GM12878 (cell line): ENCODE results near the gene MDN1. TPM values are rescaled to one million over a fixed set of nuclear protein-coding genes. Genes with fewer than 3 reads are reported as not detected.

ENCODE experiments used
- BHLHE40 ChIP-seq, 2 experiments: fragments of 450-650 bp in 1 of 2; IDR thresholded peaks; 2 replicates each; pipeline ENCODE4 v1.6.1; 2011 to 2017; ENCODE audit warnings: low read depth in 2 of 2, borderline replicate concordance in 1 of 2, improper control_type of control experiment in 1 of 2, low read length in 1 of 2, mild to moderate bottlenecking in 1 of 2
- ELK1 ChIP-seq: IDR thresholded peaks from 2 replicates; pipeline ENCODE4 v1.6.1; 2012; ENCODE audit warnings: low read depth, low read length, improper control_type of control experiment
- HDGF ChIP-seq: fragments of 450-650 bp; IDR thresholded peaks from 2 replicates; pipeline ENCODE4 v1.6.1; 2016; ENCODE audit warnings: antibody characterized with exemption
- JUND ChIP-seq: IDR thresholded peaks from 2 replicates; pipeline ENCODE4 v1.6.1; 2012; ENCODE audit warnings: low read depth, mild to moderate bottlenecking, low read length, improper control_type of control experiment, moderate library complexity
- NFIC ChIP-seq: IDR thresholded peaks from 2 replicates; pipeline ENCODE4 v1.6.1; 2012; ENCODE audit warnings: low read depth, mild to moderate bottlenecking, inconsistent platforms, low read length, moderate library complexity
- NFYA ChIP-seq: IDR thresholded peaks from 2 replicates; pipeline ENCODE4 v1.6.1; 2011; ENCODE audit warnings: low read depth, mild to moderate bottlenecking, low read length, improper control_type of control experiment, borderline replicate concordance
- NFYB ChIP-seq: IDR thresholded peaks from 2 replicates; pipeline ENCODE4 v1.6.1; 2011; ENCODE audit warnings: low read depth, mild to moderate bottlenecking, low read length, improper control_type of control experiment, moderate library complexity; ENCODE audit not compliant: insufficient read depth
- NKRF ChIP-seq: fragments of 450-650 bp; conservative IDR thresholded peaks from 2 replicates; pipeline ENCODE4 v1.6.1; 2017; ENCODE audit warnings: mild to moderate bottlenecking, moderate library complexity
- POLR2AphosphoS5 ChIP-seq: IDR thresholded peaks from 2 replicates; pipeline ENCODE4 v1.6.1; 2011; ENCODE audit warnings: mild to moderate bottlenecking, low read length, inconsistent platforms
- RBBP5 ChIP-seq: fragments of 200-600 bp; sonication (generic); conservative IDR thresholded peaks from 2 replicates; pipeline ENCODE4 v1.6.1; 2016
- REST ChIP-seq: IDR thresholded peaks from 2 replicates; pipeline ENCODE4 v1.6.1; 2012; ENCODE audit warnings: mild to moderate bottlenecking, low read depth, low read length
- SUPT20H ChIP-seq: IDR thresholded peaks from 2 replicates; pipeline ENCODE4 v1.6.1; 2011; ENCODE audit warnings: low read depth, mild to moderate bottlenecking, low read length, moderate library complexity, borderline replicate concordance; ENCODE audit not compliant: control insufficient read depth
- ZNF687 ChIP-seq: fragments of 450-650 bp; IDR thresholded peaks from 2 replicates; pipeline ENCODE4 v1.6.1; 2017; ENCODE audit warnings: mild to moderate bottlenecking, moderate library complexity
- polyA plus RNA-seq, 11 experiments: library from polyadenylated mRNA; depleted of rRNA in 4 of 11; unstranded in 6 of 11; stranded (reverse) in 5 of 11; fragments of >200 nt; fragmentation: Nextera tagmentation in 4 of 11; fragmentation: Illumina TruSeq in 1 of 11; extraction: Ambion mirVana in 4 of 11; extraction: Trizol in 1 of 11; gene quantifications; 1 replicate in 1 of 11; 2 replicates in 10 of 11; pipeline versions ENCODE4 v1.2.1 to v1.2.3, GENCODE V29; 2011 to 2016; ENCODE audit warnings: inconsistent platforms in 2 of 11, missing spikeins in 2 of 11, low read depth in 1 of 11
- total RNA-seq, 4 experiments: library from RNA; depleted of rRNA in 3 of 4; stranded (reverse); fragments of >200 nt in 3 of 4; fragmentation: Illumina TruSeq in 1 of 4; extraction: Trizol in 1 of 4; gene quantifications; 2 replicates each; pipeline versions ENCODE4 v1.2.1 to v1.2.3, GENCODE V29; 2013 to 2021
- TF ChIP-seq, protein P1 (sequence below), 3 experiments: IDR thresholded peaks in 2 of 3; conservative IDR thresholded peaks in 1 of 3; 2 replicates each; pipeline ENCODE4 v1.5.1; 2011; ENCODE audit warnings: low read depth in 3 of 3, low read length in 3 of 3, mild to moderate bottlenecking in 3 of 3, control low read depth in 2 of 3, moderate library complexity in 2 of 3, inconsistent platforms in 1 of 3, mixed read lengths in 1 of 3; ENCODE audit not compliant: control insufficient read depth in 2 of 3, insufficient read depth in 1 of 3; ENCODE audit errors: extremely low read depth in 1 of 3

MDN1 gene
- total and polyA plus RNA-seq, 10 of the 15 experiments (the other 5 are each of a cell fraction or from before 2014, with no cell fraction given): 14.3 to 50.1 (median 22.1) TPM

GRCh38 chr6:89834884-89835792, 15.5 kb upstream of the MDN1 start (continued):
- TF ChIP-seq NKRF (peak; percentile 5; the same call in 1 of the 2 replicates), NFYB (peak; percentile 44; the same call in 1 of the 2 replicates), ELK1 (no peak), HDGF (no peak), RBBP5 (no peak), POLR2AphosphoS5 (no peak), SUPT20H (no peak), NFIC (peak; percentile 88), ZNF687 (peak; percentile 29; the same call in 1 of the 2 replicates), REST (no peak), JUND (no peak), NFYA (no peak), BHLHE40 (IDR thresholded peaks at IDR 0.05; ENCODE audit: borderline replicate concordance in 1 of 2, low read depth in 2 of 2, low read length in 1 of 2) (peak; percentile 79 to 87)
- TF ChIP-seq, protein P1, sequence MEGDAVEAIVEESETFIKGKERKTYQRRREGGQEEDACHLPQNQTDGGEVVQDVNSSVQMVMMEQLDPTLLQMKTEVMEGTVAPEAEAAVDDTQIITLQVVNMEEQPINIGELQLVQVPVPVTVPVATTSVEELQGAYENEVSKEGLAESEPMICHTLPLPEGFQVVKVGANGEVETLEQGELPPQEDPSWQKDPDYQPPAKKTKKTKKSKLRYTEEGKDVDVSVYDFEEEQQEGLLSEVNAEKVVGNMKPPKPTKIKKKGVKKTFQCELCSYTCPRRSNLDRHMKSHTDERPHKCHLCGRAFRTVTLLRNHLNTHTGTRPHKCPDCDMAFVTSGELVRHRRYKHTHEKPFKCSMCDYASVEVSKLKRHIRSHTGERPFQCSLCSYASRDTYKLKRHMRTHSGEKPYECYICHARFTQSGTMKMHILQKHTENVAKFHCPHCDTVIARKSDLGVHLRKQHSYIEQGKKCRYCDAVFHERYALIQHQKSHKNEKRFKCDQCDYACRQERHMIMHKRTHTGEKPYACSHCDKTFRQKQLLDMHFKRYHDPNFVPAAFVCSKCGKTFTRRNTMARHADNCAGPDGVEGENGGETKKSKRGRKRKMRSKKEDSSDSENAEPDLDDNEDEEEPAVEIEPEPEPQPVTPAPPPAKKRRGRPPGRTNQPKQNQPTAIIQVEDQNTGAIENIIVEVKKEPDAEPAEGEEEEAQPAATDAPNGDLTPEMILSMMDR (IDR thresholded peaks at IDR 0.05 in 2 of 3, conservative IDR thresholded peaks at IDR 0.05 in 1 of 3; ENCODE audit: control insufficient read depth in 2 of 3, extremely low read depth in 1 of 3, insufficient read depth in 1 of 3, low read depth in 3 of 3, low read length in 3 of 3): no peak
